IMR-90 (cell line): ENCODE measurements around the gene VWA8.

Experiments
- FOS ChIP-seq: fragments of 150-350 bp; IDR thresholded peaks from 2 replicates; pipeline ENCODE4 v1.6.1; 2016; ENCODE audit warnings: low read depth, low read length
- MAZ ChIP-seq: IDR thresholded peaks from 2 replicates; pipeline ENCODE4 v1.6.1; 2012; ENCODE audit warnings: low read depth, mild to moderate bottlenecking, low read length, improper control_type of control experiment, moderate library complexity, borderline replicate concordance
- POLR2A ChIP-seq: IDR thresholded peaks from 2 replicates; pipeline ENCODE4 v1.6.1; 2012; ENCODE audit warnings: mild to moderate bottlenecking, low read depth, low read length
- TF ChIP-seq, protein P1 (sequence below): conservative IDR thresholded peaks from 2 replicates; pipeline ENCODE4 v1.5.1; 2012; ENCODE audit warnings: mild to moderate bottlenecking, low read depth, low read length, improper control_type of control experiment
- TF ChIP-seq, protein P2 (sequence below): fragments of 150-350 bp; IDR thresholded peaks from 2 replicates; pipeline ENCODE4 v1.6.1; 2017; ENCODE audit warnings: mild to moderate bottlenecking, antibody characterized with exemption, low read length, low read depth

DNA sequence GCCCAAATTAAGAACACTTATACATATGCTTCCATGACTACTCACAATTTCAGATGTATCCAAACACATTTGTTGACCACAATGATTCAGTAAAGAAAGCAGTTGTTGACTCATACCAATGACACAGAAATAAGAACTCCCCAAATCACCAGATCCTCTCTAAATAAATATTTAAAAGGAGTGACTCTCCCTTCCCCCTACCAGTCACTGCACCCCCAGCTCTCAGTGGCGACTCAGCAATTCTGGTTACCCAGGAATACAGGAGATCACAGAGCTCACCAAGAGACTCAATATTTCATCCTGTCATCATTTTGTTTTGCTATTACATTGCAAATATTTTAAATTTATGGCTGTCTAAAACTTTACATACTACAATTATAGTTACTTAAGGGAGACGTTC is 372.0 kb downstream of the VWA8 start:
- TF ChIP-seq, protein P1, sequence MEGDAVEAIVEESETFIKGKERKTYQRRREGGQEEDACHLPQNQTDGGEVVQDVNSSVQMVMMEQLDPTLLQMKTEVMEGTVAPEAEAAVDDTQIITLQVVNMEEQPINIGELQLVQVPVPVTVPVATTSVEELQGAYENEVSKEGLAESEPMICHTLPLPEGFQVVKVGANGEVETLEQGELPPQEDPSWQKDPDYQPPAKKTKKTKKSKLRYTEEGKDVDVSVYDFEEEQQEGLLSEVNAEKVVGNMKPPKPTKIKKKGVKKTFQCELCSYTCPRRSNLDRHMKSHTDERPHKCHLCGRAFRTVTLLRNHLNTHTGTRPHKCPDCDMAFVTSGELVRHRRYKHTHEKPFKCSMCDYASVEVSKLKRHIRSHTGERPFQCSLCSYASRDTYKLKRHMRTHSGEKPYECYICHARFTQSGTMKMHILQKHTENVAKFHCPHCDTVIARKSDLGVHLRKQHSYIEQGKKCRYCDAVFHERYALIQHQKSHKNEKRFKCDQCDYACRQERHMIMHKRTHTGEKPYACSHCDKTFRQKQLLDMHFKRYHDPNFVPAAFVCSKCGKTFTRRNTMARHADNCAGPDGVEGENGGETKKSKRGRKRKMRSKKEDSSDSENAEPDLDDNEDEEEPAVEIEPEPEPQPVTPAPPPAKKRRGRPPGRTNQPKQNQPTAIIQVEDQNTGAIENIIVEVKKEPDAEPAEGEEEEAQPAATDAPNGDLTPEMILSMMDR: no peak
- TF ChIP-seq FOS (peak; percentile 93), MAZ (0 out of 2 replicates have a peak, but pooled peaks have one; percentile 34), POLR2A (no peak)
- TF ChIP-seq, protein P2, sequence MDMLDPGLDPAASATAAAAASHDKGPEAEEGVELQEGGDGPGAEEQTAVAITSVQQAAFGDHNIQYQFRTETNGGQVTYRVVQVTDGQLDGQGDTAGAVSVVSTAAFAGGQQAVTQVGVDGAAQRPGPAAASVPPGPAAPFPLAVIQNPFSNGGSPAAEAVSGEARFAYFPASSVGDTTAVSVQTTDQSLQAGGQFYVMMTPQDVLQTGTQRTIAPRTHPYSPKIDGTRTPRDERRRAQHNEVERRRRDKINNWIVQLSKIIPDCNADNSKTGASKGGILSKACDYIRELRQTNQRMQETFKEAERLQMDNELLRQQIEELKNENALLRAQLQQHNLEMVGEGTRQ: no peak
